Islet precursor cell (in vitro differentiated cells): Measurements from ENCODE around the gene CRB3.
"Not testable (repeated sequence)": the region's sequence is repeated elsewhere in the genome, so short reads cannot be mapped to it uniquely, and the experiment has no call there.

ENCODE experiments used
- DNase-seq: peaks from one replicate; pipeline ENCODE4 v3.0.0-alpha.2; 2018

Gene CRB3

GRCh38 chr19:6464070-6464873, at the start of gene CRB3:
CRB3 (plus strand) TSS chr19:6464271; CDS start chr19:6464702, 431 bp downstream.
- DNase-seq, result peak; percentile 90

GRCh38 chr19:6414793-6415590, 49.1 kb upstream of the CRB3 start:
- DNase-seq, result peak; percentile 52

- no peak for DNase-seq
Measured at GRCh38 chr19:6415591-6416190, 48.4 kb upstream of the CRB3 start.

DNA sequence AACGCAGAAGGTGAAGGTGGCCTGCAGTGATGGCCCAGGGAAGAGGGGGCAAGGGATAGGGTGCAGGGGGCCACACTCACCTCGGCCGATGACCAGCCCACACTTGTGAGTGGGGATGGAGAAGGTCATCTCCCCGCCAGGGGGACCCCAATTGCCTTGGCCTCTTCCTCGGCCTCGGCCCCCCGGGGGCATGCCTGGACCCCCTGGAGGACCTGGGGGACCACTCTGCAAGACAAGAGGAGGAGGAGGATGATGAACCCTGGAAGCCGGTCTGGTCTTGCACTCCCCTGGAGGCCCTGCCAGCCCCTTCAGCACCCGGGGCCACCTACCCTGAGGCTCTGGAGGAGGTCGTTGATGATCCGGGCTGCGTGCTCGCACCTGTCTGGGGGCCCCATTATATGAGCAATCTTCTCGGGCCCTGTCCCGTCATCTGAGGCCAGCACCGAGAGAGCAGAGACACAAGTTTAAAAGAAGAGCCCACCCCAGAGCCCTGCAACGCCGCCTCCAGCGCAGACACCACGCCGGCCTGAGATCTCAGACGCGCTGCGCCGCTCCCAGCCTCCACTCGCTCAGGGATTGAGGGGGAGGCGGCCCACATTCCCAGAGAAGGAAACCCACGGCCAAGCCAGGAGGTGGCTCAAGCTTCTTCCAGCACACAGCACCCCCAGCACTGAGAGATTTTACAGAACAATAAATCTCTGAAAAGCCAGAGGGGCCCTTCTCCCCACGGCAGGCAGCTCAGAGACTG, 47.2 kb upstream of the CRB3 start:
- peak; percentile 45 for DNase-seq

GRCh38 chr19:6417713-6418561, 46.1 kb upstream of the CRB3 start:
- peak; percentile 58 for DNase-seq

- DNase-seq, result no peak
Measured at GRCh38 chr19:6418562-6418932, 45.5 kb upstream of the CRB3 start.

DNA sequence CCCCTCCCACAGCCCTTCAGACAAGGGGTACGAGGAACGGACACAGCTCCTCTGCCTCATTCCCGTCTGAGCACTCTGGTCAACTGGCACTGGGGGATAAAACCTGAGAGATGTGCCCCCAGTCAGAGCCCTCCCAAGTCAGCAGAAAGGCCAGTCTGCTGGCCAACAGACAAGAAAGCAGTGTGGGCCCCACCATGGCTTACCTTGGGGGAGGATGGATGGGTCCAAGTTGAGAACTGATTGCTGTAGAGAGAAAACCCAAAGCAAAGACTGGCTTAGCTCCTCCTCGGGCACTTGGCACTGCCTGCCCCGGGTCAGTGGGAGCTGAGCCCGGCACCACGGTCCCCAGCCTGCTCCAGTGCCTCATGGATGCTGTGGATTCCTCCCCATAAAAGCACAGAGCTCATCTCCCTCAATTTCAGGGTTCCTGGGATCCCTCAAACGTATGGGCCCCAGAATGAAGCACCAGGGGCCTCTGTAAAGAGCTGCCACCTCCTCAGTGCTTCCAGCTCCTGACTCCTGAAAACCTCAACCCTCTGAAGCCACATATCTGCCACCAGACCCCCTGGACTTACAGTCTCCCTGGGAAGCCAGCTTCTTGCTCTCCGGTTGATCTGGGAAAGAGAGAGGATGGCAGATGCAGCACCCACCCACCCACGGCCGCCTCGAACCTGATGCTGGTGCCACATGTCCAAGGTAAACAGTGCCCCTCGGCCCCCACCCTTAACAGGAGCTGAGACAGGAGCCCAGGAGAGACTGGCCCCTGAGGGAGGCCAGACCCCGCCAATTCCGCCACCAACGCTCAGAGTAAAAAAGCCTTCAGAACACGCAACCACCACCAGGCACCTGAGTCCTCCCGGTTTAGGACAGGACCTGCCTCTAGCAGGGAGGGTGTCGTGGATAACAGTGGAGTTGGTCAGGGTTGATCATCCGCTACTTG, 42.7 kb upstream of the CRB3 start:
- no peak for DNase-seq

DNA sequence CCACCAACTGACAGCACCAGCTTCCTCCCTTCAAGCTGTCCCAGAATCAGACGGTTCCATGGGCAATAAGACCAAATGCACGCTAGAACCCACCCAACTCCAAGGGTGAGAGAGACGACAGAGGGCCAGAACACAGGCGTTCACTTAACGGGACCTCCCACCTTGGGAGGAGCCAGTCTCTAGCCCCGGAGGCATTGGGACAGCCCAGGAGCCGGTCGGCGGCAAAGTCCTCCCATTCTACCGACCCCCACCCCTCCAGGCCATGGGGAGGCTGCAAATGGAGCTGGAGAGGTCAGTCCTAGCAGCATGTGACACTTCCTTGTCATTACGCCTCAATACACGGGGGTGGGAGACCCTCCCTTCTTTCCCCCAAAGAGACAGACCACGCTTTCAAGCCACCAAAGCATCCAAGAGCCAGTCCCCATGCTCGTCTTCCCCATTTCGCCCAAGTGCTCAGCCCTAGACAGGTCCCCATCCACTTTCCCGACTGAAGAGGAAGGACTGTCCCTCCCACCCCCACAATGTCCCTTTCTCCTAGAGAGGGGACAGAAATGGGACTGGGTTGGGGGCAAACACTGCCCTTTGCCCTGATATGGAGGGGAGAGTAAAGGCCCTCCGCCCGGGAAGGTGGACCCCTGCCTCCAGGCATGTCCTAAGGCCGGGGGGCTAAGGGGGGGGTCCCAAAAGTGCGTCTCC, 40.4 kb upstream of the CRB3 start:
- peak; percentile 89 for DNase-seq

GRCh38 chr19:6424195-6424938, 39.7 kb upstream of the CRB3 start, which contains the start of gene KHSRP:
KHSRP (minus strand) TSS chr19:6424811; CDS start chr19:6424701, 110 bp downstream.
- DNase-seq, result no peak

- DNase-seq, result peak; percentile 100
Measured at GRCh38 chr19:6424939-6425731, 38.9 kb upstream of the CRB3 start.

DNA sequence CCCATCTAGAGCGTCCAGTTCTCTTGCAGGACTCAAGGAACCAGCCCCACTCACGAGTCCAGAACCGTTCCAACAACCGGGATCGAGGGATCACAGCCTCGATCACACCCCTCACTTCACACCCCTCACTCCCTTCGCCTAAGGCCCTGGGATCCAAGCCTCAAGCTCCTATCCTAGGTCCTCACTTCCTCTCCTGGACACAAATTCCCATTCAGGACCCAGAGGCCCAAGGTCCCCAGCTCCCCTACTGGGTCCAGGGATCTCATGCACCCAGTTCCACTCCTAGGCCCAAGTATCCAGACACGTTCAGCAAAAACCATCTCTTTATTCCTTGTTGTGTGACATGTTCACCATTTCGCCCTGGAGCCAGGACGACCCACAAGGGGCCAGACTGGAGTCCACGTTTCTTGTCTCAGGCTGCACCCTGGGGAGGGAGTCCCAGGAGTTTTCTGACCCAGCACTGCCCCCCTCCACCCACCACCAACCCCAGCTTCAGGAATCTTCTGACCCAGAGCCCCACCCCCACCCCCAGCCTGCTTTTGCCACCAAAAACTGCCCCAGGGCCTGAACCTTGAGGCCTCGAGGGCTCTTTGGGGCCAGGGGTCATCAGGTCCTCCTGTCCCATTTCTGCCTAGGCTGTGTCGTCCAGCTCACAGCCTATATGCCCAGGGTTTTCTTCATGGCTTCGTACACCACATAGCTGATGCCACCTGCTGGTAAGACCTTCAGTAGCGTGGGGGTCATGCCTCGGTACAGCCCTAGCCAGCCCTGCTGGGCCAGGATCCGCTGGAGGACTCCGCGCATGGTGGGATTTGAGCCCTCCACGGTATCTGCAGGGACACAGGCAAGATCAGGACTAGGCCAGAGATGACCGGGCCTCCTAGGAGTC, 38.1 kb upstream of the CRB3 start:
- DNase-seq, result peak; percentile 53

DNA sequence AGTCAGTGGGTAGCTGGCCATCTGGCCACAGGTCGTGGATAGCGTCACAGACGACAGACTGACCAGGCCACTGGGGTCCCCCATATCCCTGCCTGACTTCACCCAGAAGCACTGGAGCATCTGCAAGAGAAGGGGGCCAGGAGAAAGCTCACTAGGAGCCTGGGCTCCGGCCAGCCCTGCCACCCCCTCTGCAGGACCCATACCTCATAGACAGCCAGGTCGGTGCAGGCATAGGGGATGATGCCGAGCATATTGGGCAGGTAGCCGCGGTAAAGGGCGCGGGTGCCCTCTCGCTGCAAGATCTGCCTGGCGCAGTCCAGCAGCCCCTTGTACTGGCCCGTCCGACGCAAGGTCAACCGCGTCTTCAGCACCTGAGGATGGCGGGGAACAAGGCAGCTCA, 36.9 kb upstream of the CRB3 start:
- DNase-seq, result peak; percentile 43

DNA sequence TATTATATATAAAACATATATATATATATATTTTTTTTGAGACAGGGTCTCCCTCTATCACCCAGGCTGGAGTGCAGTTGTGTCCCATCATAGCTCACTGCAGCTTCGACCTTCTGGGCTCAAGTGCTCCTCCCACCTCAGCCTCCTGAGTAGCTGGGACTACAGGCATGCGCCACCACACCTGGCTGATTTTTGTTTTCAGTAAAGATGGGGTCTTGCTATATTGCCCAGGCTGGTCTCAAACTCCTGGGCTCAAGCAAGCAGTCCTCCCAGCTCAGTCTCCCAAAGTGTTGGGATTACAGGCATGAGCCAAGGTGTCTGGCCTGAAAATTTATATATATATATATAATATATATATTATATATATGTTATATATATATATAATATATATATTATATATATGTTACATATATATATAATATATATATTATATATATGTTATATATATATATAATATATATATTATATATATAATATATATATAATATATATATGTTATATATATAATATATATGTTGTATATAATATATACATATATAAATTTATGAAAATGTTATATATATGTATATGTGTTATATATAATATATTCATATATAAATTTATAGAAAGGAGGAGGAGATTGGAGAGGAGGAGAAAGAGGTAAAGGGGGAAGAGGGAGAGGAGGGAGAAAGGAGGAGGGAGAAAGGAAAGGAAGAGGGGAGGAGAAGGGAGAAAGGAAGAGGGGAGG, 35.2 kb upstream of the CRB3 start:
- not testable (repeated sequence) for DNase-seq

GRCh38 chr19:6429419-6430221, 34.5 kb upstream of the CRB3 start:
- DNase-seq, result no peak

DNA sequence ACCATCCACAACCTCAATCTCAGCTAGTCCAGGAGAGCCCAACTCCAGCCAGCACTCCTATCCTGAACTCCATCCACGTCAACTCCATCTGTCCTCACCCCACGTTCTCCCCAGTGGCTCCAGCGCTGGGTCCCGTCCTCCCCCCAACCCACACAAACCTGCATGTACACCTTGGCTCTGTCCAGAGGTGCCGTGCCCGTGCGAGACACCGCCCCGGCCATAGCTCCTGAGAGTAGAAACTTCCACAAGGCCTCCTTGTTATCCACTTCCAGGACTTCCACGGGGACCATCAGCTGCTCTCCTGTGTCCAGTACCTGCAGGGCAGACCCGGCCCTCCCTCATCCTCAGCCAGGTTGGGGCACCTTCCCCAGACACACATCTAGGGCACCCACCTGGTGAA, 32.2 kb upstream of the CRB3 start:
- DNase-seq, result no peak

DNA sequence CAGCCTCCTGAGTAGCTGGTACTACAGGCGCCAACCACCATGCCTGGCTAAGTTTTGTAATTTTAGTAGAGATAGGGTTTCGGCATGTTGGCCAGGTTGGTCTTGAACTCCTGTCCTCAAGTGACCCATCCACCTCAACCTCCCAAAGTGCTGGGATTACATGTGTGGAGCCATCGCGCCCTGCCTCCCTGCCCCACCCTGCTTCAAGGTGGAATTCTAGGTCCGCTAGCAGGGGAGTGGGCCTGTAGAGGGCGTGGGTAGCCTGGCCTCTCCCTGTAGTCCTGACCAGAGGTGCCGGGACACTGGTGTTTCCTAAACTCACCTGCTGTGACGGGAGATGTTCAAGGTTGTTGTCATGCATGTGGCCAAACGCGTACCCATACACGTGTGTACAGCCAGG, 30.9 kb upstream of the CRB3 start:
- DNase-seq, result no peak
